Measurements from ENCODE around the gene JADE3.

The JADE3 gene

GRCh38 chrX:47093860-47094259 lies 181.6 kb downstream of the JADE3 start:
- Histone ChIP-seq H3K36me3 (ENCODE audit: control insufficient read depth in 1 of 2, insufficient read depth in 2 of 2, low read length in 2 of 2) (no peaks in the 10 kb centered on the region), H3K9ac (ENCODE audit: low read depth in 1 of 2, low read length in 2 of 2) (no peak overlapping the region), H3K4me1 (ENCODE audit: control insufficient read depth in 1 of 2, insufficient read depth in 2 of 2, low read length in 2 of 2) (no peaks in the 10 kb centered on the region), H3K9me3 (ENCODE audit: control insufficient read depth in 1 of 2, low read length in 2 of 2) (no peaks in the 10 kb centered on the region), H3K4me3 (ENCODE audit: low read depth in 1 of 2, low read length in 2 of 2) (no peak overlapping the region), H3K27ac (ENCODE audit: low read depth, low read length) (no peak overlapping the region), H3K27me3 (ENCODE audit: control insufficient read depth in 1 of 2, insufficient read depth in 2 of 2, low read length in 2 of 2) (no peaks in the 10 kb centered on the region)

- Histone ChIP-seq H3K4me1 (ENCODE audit: control insufficient read depth in 1 of 2, insufficient read depth in 2 of 2, low read length in 2 of 2) (no peaks in the 10 kb centered on the region), H3K4me3 (ENCODE audit: low read depth in 1 of 2, low read length in 2 of 2) (no peak overlapping the region), H3K27ac (ENCODE audit: low read depth, low read length) (no peak overlapping the region), H3K36me3 (ENCODE audit: control insufficient read depth in 1 of 2, insufficient read depth in 2 of 2, low read length in 2 of 2) (no peaks in the 10 kb centered on the region), H3K9me3 (ENCODE audit: control insufficient read depth in 1 of 2, low read length in 2 of 2) (no peaks in the 10 kb centered on the region), H3K9ac (ENCODE audit: low read depth in 1 of 2, low read length in 2 of 2) (no peak overlapping the region), H3K27me3 (ENCODE audit: control insufficient read depth in 1 of 2, insufficient read depth in 2 of 2, low read length in 2 of 2) (no peaks in the 10 kb centered on the region)
Observed at GRCh38 chrX:47097018-47097417, 184.8 kb downstream of the JADE3 start.

- Histone ChIP-seq H3K9ac (ENCODE audit: low read depth in 1 of 2, low read length in 2 of 2) (no peak overlapping the region), H3K36me3 (ENCODE audit: control insufficient read depth in 1 of 2, insufficient read depth in 2 of 2, low read length in 2 of 2) (no peaks in the 10 kb centered on the region), H3K27me3 (ENCODE audit: control insufficient read depth in 1 of 2, insufficient read depth in 2 of 2, low read length in 2 of 2) (no peaks in the 10 kb centered on the region), H3K4me1 (ENCODE audit: control insufficient read depth in 1 of 2, insufficient read depth in 2 of 2, low read length in 2 of 2) (no peaks in the 10 kb centered on the region), H3K27ac (ENCODE audit: low read depth, low read length) (no peak overlapping the region), H3K4me3 (ENCODE audit: low read depth in 1 of 2, low read length in 2 of 2) (no peak overlapping the region), H3K9me3 (ENCODE audit: control insufficient read depth in 1 of 2, low read length in 2 of 2) (no peaks in the 10 kb centered on the region)
Observed at GRCh38 chrX:47098338-47099094, 186.3 kb downstream of the JADE3 start.

- Histone ChIP-seq H3K9ac (ENCODE audit: low read depth in 1 of 2, low read length in 2 of 2) (no peak overlapping the region), H3K27ac (ENCODE audit: low read depth, low read length) (no peak overlapping the region), H3K4me3 (ENCODE audit: low read depth in 1 of 2, low read length in 2 of 2) (no peak overlapping the region), H3K4me1 (ENCODE audit: control insufficient read depth in 1 of 2, insufficient read depth in 2 of 2, low read length in 2 of 2) (no peaks in the 10 kb centered on the region), H3K9me3 (ENCODE audit: control insufficient read depth in 1 of 2, low read length in 2 of 2) (no peaks in the 10 kb centered on the region), H3K36me3 (ENCODE audit: control insufficient read depth in 1 of 2, insufficient read depth in 2 of 2, low read length in 2 of 2) (no peaks in the 10 kb centered on the region), H3K27me3 (ENCODE audit: control insufficient read depth in 1 of 2, insufficient read depth in 2 of 2, low read length in 2 of 2) (no peaks in the 10 kb centered on the region)
Observed at GRCh38 chrX:47101206-47101605, 189.0 kb downstream of the JADE3 start.

Measured in duodenal mucosa (tissue), 2 donors.